Measurements from ENCODE around the gene HSDL1.

DNA sequence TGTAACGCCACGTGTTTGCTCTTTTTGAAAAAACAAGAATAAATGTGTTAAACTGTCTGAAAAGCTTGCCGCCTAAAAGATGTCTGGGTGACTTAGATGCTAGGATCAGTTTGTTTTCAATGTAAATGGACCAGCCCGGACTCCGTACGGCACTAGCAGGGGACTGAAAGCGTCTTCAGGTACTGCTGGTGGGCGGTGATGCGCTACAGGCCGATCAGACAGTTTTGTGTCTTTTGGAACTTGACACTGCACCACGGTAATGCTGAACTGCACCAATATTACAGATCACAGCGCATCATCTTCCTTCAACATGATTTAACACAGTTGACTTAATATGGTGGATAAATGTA lies 27.5 kb downstream of the HSDL1 start:
- TF ChIP-seq, protein P1, sequence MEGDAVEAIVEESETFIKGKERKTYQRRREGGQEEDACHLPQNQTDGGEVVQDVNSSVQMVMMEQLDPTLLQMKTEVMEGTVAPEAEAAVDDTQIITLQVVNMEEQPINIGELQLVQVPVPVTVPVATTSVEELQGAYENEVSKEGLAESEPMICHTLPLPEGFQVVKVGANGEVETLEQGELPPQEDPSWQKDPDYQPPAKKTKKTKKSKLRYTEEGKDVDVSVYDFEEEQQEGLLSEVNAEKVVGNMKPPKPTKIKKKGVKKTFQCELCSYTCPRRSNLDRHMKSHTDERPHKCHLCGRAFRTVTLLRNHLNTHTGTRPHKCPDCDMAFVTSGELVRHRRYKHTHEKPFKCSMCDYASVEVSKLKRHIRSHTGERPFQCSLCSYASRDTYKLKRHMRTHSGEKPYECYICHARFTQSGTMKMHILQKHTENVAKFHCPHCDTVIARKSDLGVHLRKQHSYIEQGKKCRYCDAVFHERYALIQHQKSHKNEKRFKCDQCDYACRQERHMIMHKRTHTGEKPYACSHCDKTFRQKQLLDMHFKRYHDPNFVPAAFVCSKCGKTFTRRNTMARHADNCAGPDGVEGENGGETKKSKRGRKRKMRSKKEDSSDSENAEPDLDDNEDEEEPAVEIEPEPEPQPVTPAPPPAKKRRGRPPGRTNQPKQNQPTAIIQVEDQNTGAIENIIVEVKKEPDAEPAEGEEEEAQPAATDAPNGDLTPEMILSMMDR (IDR thresholded peaks at IDR 0.05; ENCODE audit: borderline replicate concordance, extremely low read depth, low read length, poor library complexity, severe bottlenecking), result no peak
- TF ChIP-seq EZH2 (IDR thresholded peaks at IDR 0.05; ENCODE audit: borderline replicate concordance, low read depth, low read length, severe bottlenecking), result no peak
